GM10266 (cell line): ENCODE results near the gene C14orf132.

Experiments
- DNase-seq: peaks from one replicate; pipeline ENCODE4 v3.0.0; 2012; ENCODE audit errors: extremely low spot score
- TF ChIP-seq, protein P1 (sequence below): IDR thresholded peaks from 2 replicates; pipeline ENCODE4 v1.5.1; 2012; ENCODE audit warnings: mild to moderate bottlenecking, low read depth; ENCODE audit not compliant: control insufficient read depth, insufficient read depth; ENCODE audit errors: missing control alignments

Gene C14orf132

GRCh38 chr14:96084796-96085195 lies 45.6 kb downstream of the C14orf132 start:
- no peak for DNase-seq
- TF ChIP-seq, protein P1, sequence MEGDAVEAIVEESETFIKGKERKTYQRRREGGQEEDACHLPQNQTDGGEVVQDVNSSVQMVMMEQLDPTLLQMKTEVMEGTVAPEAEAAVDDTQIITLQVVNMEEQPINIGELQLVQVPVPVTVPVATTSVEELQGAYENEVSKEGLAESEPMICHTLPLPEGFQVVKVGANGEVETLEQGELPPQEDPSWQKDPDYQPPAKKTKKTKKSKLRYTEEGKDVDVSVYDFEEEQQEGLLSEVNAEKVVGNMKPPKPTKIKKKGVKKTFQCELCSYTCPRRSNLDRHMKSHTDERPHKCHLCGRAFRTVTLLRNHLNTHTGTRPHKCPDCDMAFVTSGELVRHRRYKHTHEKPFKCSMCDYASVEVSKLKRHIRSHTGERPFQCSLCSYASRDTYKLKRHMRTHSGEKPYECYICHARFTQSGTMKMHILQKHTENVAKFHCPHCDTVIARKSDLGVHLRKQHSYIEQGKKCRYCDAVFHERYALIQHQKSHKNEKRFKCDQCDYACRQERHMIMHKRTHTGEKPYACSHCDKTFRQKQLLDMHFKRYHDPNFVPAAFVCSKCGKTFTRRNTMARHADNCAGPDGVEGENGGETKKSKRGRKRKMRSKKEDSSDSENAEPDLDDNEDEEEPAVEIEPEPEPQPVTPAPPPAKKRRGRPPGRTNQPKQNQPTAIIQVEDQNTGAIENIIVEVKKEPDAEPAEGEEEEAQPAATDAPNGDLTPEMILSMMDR, result no peak

DNA sequence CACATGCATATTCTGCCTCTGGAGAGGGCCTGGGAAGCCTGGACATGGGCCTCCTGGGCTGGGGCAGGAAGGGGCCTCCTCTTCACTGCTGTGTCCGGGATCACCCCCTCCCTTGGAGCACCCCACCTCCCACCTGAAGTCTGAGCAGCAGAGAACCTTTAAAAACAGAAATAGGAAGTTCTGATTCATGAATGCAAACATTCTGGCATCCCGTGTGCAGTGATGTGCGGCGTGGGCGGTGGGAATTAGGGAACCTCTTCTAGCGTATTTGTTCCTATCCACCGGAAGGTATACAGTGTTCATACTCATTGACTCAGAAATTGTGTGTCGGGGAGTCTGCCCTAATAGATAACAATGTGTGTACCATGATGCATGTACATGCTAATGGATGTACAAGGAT lies 46.2 kb downstream of the C14orf132 start:
- DNase-seq, result no peak
- TF ChIP-seq, protein P1, result no peak

GRCh38 chr14:96086032-96086431 lies 46.9 kb downstream of the C14orf132 start:
- no peak for DNase-seq
- TF ChIP-seq, protein P1, result no peak

- DNase-seq, result no peak
Measured at GRCh38 chr14:96086574-96087077, 47.5 kb downstream of the C14orf132 start.

GRCh38 chr14:96088074-96088473 lies 48.9 kb downstream of the C14orf132 start:
- TF ChIP-seq, protein P1, result no peak

More at GRCh38 chr14:96086574-96087077, 47.5 kb downstream of the C14orf132 start:
- TF ChIP-seq, protein P1, result no peak

DNA sequence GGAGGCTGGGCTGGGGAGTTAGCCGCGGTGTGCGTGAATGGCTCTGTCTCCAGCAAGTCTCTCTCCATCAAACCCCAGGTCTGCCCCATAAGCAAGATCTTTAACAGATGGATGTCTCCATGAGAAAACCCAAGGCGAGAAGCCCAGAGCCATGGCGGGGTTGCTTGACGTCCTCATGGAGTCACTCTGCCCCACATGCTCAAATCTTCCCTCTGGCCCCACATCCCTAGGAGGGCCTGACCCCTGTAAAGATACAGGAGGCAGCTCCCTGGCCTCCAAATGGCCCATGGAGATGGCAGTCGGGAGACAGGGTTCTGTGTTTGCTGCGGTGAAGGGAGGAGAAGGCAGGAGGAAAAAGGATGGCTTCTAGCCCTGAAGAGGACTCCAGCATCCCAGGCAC lies 49.3 kb downstream of the C14orf132 start:
- no peak for DNase-seq
- TF ChIP-seq, protein P1, result no peak

More at GRCh38 chr14:96088074-96088473, 48.9 kb downstream of the C14orf132 start:
- DNase-seq, result no peak

- no peak for DNase-seq
- TF ChIP-seq, protein P1, result no peak
Measured at GRCh38 chr14:96088911-96089310, 49.7 kb downstream of the C14orf132 start.
